ENCODE data around the gene HDAC4. TPM values are rescaled to one million over a fixed set of nuclear protein-coding genes. Genes with fewer than 3 reads are reported as not detected.
A peak's percentile ranks its signal among the peaks of the same experiment; 100 is the strongest.
"Not testable (repeated sequence)": the region's sequence is repeated elsewhere in the genome, so short reads cannot be mapped to it uniquely, and the experiment has no call there.

HDAC4 gene
- total RNA-seq, 2 experiments from 2014 or later = 30.0 to 35.8 TPM

DNA sequence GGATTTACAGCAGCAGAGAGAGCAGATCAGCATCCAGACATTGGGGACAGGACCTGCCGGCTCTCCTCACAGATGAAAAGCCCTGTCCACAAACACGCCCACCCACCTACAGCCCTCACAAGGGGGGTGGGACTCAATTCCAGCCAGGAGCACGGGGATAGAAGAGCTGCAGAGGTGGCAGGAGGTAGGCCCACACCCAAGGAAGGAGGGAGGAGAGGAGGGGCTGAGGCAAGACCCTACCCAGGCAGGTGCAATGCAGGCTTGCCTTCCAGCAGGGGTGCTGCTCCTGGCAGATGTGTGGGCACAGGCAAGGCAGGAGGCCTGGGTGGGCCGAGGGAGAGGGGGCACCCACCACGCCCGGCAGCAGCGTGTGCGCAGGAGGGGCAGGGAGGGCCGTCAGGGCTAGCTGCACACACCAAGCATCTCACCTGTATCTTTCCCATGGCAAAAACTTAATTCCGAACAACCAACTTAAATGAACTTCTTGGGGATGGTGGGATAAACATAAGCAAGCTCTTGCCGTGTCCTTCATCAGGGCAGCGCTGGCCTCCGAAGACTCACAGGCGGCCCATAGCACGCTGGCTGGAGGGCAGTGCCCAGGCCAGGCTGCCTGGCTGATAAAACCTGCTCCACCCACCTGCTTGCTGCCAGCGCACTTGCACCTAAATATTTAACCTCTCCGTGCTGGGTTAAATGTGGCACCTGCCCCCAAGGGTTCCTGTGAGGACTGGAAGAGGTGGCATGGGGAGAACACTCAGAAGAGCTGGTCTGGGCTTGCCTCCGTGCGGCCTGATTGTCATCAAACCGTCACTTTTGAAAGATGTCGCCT lies 219.5 kb downstream of the HDAC4 start:
- intact Hi-C loops (cut with micrococcal nuclease) = no loop called here
- Mint-ChIP-seq H3K9me3 (peaks cover 11% of the 10 kb centered on the region), H3K36me3 (peaks cover 41% of the 10 kb centered on the region), H3K27me3 (no peaks in the 10 kb centered on the region), H3K27ac (peak overlapping the region; percentile 13), H3K4me3 (no peak overlapping the region), H3K4me1 (ENCODE audit: low read depth) (peaks cover 5% of the 10 kb centered on the region)
- ChIA-PET POLR2A (no interaction called here), CTCF (no interaction called here)
- DNase-seq = no peak

DNA sequence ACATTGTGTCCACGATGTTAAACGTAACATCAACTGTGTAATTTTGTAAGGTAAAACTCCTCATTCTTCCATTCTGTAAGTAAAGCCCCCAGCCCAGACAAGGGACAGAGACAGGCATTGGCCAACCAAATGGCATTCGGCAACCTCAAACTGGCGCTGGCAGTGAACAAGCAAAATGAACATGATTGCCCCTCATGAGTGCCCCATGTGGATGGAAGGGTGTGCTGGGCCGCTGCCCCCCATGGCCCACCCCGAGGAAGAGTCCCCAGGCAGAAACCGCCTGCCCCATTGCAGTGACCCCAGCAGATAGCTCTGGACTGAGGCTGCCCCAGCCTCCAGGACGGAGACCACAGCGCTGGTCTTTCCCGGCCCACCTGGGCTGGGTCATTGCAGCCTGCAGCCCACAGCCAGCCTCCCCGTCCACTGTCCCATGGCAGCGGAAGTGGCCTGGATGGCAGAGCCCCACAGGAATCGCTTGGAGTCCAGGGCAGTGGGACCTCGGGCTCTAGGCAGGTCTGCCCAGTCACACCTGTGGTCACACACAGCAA lies 220.2 kb downstream of the HDAC4 start:
- Mint-ChIP-seq H3K27me3 (no peaks in the 10 kb centered on the region), H3K9me3 (peaks cover 16% of the 10 kb centered on the region), H3K4me3 (no peak overlapping the region), H3K27ac (peak overlapping the region; percentile 13), H3K4me1 (ENCODE audit: low read depth) (peaks cover 5% of the 10 kb centered on the region), H3K36me3 (peaks cover 47% of the 10 kb centered on the region)
- intact Hi-C loops (cut with micrococcal nuclease) = no loop called here
- POLR2A ChIA-PET = no interaction called here
- CTCF ChIA-PET = no interaction called here
- no peak for DNase-seq

DNA sequence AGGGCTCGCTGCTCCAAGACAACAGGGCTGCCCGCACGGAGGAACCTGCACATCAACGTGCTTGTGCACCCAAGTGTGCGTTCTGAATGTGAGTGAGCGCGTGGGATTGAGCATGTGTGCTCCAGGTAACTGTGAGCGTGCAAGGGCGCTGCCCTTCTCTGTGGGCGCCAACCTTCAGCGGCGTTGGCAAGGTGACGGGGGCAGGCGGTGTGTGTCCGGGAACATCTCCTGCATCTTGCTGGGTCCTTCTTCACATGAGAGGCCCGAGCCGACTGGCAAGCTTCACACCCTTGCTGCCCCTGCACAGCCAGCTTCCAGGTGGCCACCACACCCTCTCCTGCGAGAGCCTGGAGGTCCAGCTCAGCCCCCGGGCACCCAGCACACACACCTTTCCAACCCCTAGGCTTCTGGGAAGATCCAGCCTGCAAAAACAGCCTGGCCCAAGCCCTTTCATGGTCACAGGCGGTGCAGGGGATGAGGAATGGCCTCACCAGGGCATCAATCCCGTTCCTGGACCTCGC lies 220.9 kb downstream of the HDAC4 start:
- peaks cover 54% of the 10 kb centered on the region for H3K36me3 Mint-ChIP-seq
- ChIA-PET CTCF (no interaction called here), POLR2A (no interaction called here)
- peaks cover 5% of the 10 kb centered on the region for H3K4me1 Mint-ChIP-seq (ENCODE audit: low read depth)
- DNase-seq = no peak
- H3K9me3 Mint-ChIP-seq = peaks cover 22% of the 10 kb centered on the region
- intact Hi-C loops (cut with micrococcal nuclease) = no loop called here
- H3K27me3 Mint-ChIP-seq = no peaks in the 10 kb centered on the region
- no peak overlapping the region for H3K4me3 Mint-ChIP-seq
- no peak overlapping the region for H3K27ac Mint-ChIP-seq

DNA sequence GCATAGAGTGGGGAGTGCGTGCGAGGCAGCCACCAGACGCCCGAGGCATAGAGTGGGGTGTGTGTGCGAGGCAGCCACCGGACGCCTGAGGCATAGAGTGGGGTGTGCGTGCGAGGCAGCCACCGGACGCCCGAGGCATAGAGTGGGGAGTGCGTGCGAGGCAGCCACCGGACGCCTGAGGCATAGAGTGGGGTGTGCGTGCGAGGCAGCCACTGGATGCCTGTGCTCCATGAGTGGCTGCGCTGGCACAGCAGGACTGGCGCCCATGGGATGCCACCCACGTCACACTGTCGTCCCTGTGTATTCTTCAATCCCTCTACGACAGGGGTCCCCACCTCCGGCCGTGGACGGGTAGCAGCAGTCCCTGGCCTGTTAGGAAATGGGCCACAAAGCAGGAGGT lies 221.9 kb downstream of the HDAC4 start:
- Mint-ChIP-seq H3K9me3 (peaks cover 31% of the 10 kb centered on the region), H3K27ac (no peak overlapping the region), H3K36me3 (peaks cover 63% of the 10 kb centered on the region), H3K27me3 (no peaks in the 10 kb centered on the region), H3K4me1 (ENCODE audit: low read depth) (peaks cover 5% of the 10 kb centered on the region), H3K4me3 (no peak overlapping the region)
- POLR2A ChIA-PET = no interaction called here
- intact Hi-C loops (cut with micrococcal nuclease) = no loop called here
- CTCF ChIA-PET = no interaction called here
- no peak for DNase-seq

DNA sequence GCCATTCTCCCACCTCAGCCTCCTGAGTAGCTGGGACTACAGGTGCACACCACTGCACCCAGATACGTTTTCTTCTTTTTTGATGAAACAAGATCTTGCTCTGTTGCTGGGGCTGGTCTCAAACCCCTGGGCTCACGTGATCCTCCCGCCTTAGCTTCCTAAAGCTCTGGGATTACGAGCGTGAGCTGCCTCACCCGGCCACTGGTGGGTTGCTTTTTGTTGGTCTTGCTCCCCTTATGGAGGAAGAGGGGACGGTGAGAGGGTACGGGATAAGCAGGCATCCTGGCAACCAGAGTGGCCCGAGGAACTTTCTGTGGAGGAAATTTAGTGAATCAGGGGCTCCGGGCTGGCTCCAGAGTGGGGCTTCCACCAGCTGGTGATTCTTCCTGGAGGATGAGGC lies 222.3 kb downstream of the HDAC4 start:
- H3K36me3 Mint-ChIP-seq = peaks cover 65% of the 10 kb centered on the region
- DNase-seq = no peak
- no peak overlapping the region for H3K4me3 Mint-ChIP-seq
- peaks cover 33% of the 10 kb centered on the region for H3K9me3 Mint-ChIP-seq
- peaks cover 6% of the 10 kb centered on the region for H3K4me1 Mint-ChIP-seq (ENCODE audit: low read depth)
- H3K27me3 Mint-ChIP-seq = no peaks in the 10 kb centered on the region
- intact Hi-C loops (cut with micrococcal nuclease) = no loop called here
- H3K27ac Mint-ChIP-seq = no peak overlapping the region
- ChIA-PET POLR2A (no interaction called here), CTCF (no interaction called here)

DNA sequence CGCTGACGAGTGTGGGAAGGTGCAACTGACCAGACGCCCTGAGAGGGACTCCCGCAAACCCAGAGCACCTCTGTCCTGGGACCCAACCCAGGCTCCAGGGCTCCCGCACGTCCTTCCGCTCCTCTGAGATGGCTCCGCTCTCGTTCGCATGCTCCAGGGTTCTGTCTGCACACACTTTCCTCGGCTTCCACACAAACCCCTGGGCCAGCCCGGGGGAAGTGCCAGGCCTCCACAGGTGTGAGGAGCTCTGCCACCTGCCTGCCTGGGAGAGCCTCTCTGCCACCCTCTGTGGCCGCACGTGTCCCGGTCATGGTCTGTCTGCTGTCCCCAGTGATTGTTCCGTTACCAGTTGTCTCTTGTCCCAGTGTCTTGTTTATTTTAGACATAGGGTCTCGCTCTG lies 222.9 kb downstream of the HDAC4 start:
- peaks cover 9% of the 10 kb centered on the region for H3K4me1 Mint-ChIP-seq (ENCODE audit: low read depth)
- no peak for DNase-seq
- POLR2A ChIA-PET = no interaction called here
- no peaks in the 10 kb centered on the region for H3K27me3 Mint-ChIP-seq
- peaks cover 71% of the 10 kb centered on the region for H3K36me3 Mint-ChIP-seq
- CTCF ChIA-PET = no interaction called here
- intact Hi-C loops (cut with micrococcal nuclease) = no loop called here
- no peak overlapping the region for H3K27ac Mint-ChIP-seq
- H3K4me3 Mint-ChIP-seq = no peak overlapping the region
- H3K9me3 Mint-ChIP-seq = peaks cover 38% of the 10 kb centered on the region

DNA sequence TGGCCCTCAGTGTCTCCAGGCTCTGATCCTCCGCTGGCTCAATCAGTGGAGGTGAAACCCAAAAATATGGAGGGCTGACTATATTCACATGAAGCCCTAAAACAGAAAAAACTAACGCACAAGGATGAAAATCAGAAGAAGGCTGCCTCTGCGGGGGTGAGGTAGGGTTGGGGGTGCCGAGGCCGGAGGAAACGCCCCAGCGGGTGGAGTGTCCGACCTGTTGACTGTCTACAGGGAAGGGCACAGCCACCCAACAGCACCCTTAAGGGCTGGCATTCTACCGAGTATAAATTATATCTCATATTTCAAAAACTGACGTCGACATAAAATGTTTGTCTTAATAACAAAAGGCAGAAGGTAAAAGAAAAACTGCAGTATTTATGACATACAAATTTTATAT lies 223.5 kb downstream of the HDAC4 start:
- no peak overlapping the region for H3K4me3 Mint-ChIP-seq
- POLR2A ChIA-PET = no interaction called here
- intact Hi-C loops (cut with micrococcal nuclease) = no loop called here
- CTCF ChIA-PET = no interaction called here
- H3K9me3 Mint-ChIP-seq = peaks cover 44% of the 10 kb centered on the region
- DNase-seq = no peak
- H3K36me3 Mint-ChIP-seq = peaks cover 77% of the 10 kb centered on the region
- H3K27ac Mint-ChIP-seq = no peak overlapping the region
- H3K27me3 Mint-ChIP-seq = no peaks in the 10 kb centered on the region
- peaks cover 10% of the 10 kb centered on the region for H3K4me1 Mint-ChIP-seq (ENCODE audit: low read depth)

DNA sequence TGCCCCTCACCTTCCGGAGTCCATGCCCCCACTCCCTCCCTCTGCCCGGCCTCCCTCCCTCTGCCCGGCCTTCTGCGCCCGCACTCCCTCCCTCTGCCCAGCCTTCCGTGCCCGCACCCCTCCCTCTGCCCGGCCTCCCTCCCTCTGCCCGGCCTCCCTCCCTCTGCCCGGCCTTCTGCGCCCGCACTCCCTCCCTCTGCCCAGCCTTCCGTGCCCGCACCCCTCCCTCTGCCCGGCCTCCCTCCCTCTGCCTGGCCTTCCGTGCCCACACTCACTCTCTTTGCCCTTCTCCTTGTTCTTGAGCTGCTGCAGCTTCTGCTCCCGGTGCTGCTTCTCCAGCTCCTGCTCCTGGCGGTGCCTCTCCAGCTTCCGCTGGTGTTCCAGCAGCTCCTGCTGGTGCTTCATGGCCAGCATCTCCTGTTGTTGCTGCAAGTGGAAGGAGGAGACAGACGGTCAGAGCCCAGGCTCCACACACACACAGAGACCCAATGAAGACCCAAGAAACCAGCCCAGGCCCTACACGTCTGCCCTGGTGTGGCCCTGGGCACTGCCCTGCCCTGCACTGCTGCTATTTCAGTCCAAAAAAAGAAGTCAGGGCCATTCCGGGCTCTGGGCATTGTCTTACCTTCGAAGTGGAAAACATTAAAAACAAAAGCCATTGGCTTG lies 224.5 kb downstream of the HDAC4 start:
- intact Hi-C loops (cut with micrococcal nuclease); H3K4me1 Mint-ChIP-seq (ENCODE audit: low read depth); H3K4me3 Mint-ChIP-seq; DNase-seq; CTCF ChIA-PET; H3K27ac Mint-ChIP-seq; POLR2A ChIA-PET; H3K27me3 Mint-ChIP-seq: not testable (repeated sequence)
- peaks cover 83% of the 10 kb centered on the region for H3K36me3 Mint-ChIP-seq
- peaks cover 51% of the 10 kb centered on the region for H3K9me3 Mint-ChIP-seq

DNA sequence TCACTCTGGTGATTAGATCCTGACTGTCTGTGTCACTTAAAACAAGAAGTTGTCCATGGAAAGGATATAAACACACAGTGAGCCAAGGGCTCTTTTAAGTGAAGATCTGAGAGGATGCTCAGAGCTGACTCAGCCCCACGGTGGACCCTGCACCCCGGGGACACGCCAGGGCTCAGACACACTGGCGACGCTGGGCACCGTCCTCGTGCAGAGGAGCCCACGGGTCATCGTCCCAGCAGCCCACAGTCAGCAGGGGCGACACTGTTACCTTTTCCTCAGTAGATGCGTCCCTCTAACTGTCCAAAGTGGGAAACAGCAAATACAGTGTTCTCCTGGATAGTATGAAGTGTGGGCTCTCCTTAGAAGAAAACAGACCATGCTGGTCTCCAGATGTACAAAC lies 225.6 kb downstream of the HDAC4 start:
- ChIA-PET CTCF (no interaction called here), POLR2A (no interaction called here)
- Mint-ChIP-seq H3K36me3 (peaks cover 86% of the 10 kb centered on the region), H3K9me3 (peaks cover 61% of the 10 kb centered on the region), H3K27ac (no peak overlapping the region), H3K4me3 (no peak overlapping the region), H3K27me3 (no peaks in the 10 kb centered on the region), H3K4me1 (ENCODE audit: low read depth) (peaks cover 10% of the 10 kb centered on the region)
- intact Hi-C loops (cut with micrococcal nuclease) = no loop called here
- no peak for DNase-seq

DNA sequence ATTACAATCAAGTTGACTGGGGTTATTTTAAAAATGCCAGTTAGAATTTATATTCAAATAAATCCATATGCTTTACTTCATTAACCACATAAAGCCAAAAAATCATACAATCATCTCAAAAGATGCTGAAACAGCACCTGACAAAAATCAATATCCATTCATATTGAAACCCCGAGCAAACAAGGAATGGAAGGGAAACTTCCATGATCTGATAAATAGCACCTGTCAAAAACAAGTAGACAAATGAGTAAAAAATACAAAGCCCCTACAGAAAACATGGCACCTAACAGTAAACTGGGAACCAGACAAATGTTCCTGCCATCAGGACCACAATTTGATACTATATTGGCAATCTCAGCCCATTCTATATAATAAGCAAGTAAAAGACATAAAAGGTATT lies 227.5 kb downstream of the HDAC4 start:
- peaks cover 10% of the 10 kb centered on the region for H3K4me1 Mint-ChIP-seq (ENCODE audit: low read depth)
- ChIA-PET POLR2A (no interaction called here), CTCF (no interaction called here)
- no peak overlapping the region for H3K27ac Mint-ChIP-seq
- H3K27me3 Mint-ChIP-seq = no peaks in the 10 kb centered on the region
- intact Hi-C loops (cut with micrococcal nuclease) = loop anchor here (5.0 kb wide), 1 partner anchor 84 kb away; no protein-coding TSS in a partner anchor
- peaks cover 78% of the 10 kb centered on the region for H3K36me3 Mint-ChIP-seq
- DNase-seq = no peak
- H3K9me3 Mint-ChIP-seq = peaks cover 61% of the 10 kb centered on the region
- no peak overlapping the region for H3K4me3 Mint-ChIP-seq

DNA sequence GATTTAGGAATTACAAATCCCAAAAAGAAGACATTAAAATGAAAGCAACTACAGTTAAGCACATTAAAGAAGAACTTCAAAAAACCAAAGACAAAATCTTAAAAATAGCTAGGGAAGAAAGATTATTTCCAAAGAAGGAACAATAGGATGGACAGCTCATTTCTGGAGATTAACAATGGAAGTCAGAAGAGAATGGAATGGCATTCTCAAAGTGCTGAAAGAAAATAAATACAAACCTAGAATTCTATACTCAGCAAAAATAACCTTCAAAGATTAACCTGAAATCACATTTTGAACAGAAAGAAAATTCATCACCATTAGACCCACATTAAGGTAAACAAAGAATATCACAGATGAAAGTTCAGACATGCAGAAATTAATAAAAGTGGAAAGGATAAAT lies 229.2 kb downstream of the HDAC4 start:
- H3K9me3 Mint-ChIP-seq = peaks cover 53% of the 10 kb centered on the region
- H3K27me3 Mint-ChIP-seq = no peaks in the 10 kb centered on the region
- no peak for DNase-seq
- H3K36me3 Mint-ChIP-seq = peaks cover 61% of the 10 kb centered on the region
- ChIA-PET POLR2A (no interaction called here), CTCF (interaction anchor here (0.6 kb wide), 2 partner anchors 129 to 276 kb away, joined by 3 read pairs; no protein-coding TSS in a partner anchor)
- no peak overlapping the region for H3K27ac Mint-ChIP-seq
- intact Hi-C loops (cut with micrococcal nuclease) = loop anchor here (5.0 kb wide), 1 partner anchor 86 kb away; no protein-coding TSS in a partner anchor
- no peak overlapping the region for H3K4me3 Mint-ChIP-seq
- peaks cover 10% of the 10 kb centered on the region for H3K4me1 Mint-ChIP-seq (ENCODE audit: low read depth)

DNA sequence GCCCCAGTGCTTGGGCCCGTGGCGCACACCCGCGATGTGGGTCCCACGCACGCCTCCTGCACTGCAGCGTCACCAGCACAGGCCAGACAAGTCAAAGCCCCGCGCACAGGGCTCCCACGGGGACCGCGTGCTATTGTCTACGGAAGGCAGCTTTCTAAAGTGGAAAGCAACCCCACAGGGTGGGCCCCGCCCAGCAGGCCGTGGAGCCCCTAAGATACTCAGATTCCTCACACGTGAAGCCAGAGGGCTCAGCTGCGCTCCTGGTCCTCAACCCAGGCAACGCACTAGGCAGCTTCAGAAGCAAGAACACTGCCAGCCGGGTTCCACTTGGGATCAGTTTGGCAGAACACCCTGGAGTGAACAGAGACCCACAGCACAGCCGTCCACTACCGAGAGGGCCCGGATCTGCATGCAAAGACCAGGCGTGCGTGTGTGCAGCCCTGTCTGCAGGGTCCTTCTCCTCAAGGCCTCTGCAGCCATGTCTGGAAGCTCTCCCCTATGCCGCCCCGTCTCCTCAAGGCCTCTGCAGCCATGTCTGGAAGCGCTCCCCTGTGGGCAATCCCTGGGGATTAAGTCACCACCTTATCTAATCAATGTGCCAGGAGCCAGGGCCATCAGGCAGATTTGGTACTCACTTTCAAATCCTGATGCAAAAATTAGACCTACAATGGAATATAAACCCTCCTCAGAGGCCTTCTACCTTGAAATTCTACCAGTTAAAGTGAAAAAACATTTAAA lies 231.3 kb downstream of the HDAC4 start:
- Mint-ChIP-seq H3K27me3 (no peaks in the 10 kb centered on the region), H3K9me3 (peaks cover 35% of the 10 kb centered on the region), H3K27ac (no peak overlapping the region), H3K36me3 (peaks cover 43% of the 10 kb centered on the region), H3K4me3 (no peak overlapping the region), H3K4me1 (ENCODE audit: low read depth) (peaks cover 20% of the 10 kb centered on the region)
- ChIA-PET CTCF (interaction anchor here (2.0 kb wide), 1 partner anchor 26 kb away, joined by 4 read pairs; no protein-coding TSS in a partner anchor), POLR2A (no interaction called here)
- intact Hi-C loops (cut with micrococcal nuclease) = loop anchor here (5.0 kb wide), 1 partner anchor 88 kb away; no protein-coding TSS in a partner anchor
- DNase-seq = no peak

Measured in activated CD4-positive, alpha-beta memory T cell treated with anti-CD3 and anti-CD28 coated beads for 36 hours (primary cell).